DOHH2 (cell line): ENCODE results near the gene SF3A2.

ENCODE experiments used
- EZH2phosphoT487 ChIP-seq: fragments of 200-600 bp; sonication (generic); IDR thresholded peaks from 2 replicates; pipeline ENCODE4 v1.6.1; 2017; ENCODE audit warnings: borderline replicate concordance, mild to moderate bottlenecking, antibody characterized with exemption, low read length, moderate library complexity, mixed read lengths
- TF ChIP-seq, protein P1 (sequence below): fragments of 200-600 bp; sonication (generic); IDR thresholded peaks from one replicate; pipeline ENCODE4 v1.5.1; 2014; ENCODE audit warnings: antibody characterized with exemption, mild to moderate bottlenecking, low read depth, low read length; ENCODE audit not compliant: poor library complexity, severe bottlenecking

DNA sequence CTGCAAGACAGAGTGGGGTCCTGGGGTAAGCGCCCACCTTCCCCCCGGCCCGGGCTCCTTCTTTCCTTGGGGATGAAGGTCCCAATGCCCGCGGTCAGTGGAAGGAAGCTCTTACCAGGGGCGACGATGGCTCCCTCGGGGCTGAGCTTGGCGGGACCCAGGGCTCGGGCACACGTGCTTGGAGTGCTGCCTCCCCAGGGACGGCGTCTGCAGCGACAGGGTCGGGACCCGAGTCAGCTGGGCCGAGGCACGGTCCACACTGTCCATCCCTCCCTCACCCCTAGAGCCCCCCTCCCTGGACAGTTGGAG is 16.1 kb downstream of the SF3A2 start:
- TF ChIP-seq, protein P1, sequence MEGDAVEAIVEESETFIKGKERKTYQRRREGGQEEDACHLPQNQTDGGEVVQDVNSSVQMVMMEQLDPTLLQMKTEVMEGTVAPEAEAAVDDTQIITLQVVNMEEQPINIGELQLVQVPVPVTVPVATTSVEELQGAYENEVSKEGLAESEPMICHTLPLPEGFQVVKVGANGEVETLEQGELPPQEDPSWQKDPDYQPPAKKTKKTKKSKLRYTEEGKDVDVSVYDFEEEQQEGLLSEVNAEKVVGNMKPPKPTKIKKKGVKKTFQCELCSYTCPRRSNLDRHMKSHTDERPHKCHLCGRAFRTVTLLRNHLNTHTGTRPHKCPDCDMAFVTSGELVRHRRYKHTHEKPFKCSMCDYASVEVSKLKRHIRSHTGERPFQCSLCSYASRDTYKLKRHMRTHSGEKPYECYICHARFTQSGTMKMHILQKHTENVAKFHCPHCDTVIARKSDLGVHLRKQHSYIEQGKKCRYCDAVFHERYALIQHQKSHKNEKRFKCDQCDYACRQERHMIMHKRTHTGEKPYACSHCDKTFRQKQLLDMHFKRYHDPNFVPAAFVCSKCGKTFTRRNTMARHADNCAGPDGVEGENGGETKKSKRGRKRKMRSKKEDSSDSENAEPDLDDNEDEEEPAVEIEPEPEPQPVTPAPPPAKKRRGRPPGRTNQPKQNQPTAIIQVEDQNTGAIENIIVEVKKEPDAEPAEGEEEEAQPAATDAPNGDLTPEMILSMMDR, result no peak
- TF ChIP-seq EZH2phosphoT487, result no peak
